WTC11 (cell line): ENCODE measurements around the gene DPYSL4. TPM values are rescaled to one million over a fixed set of nuclear protein-coding genes. Genes with fewer than 3 reads are reported as not detected.

Source experiments
- ATAC-seq: fragments of 200-7000 bp; cut with Tn5 transposase; 2 replicates; pipeline ENCODE4 v1.10.0; 2021; ENCODE audit warnings: mild to moderate bottlenecking, moderate library complexity
- CTCF ChIA-PET: fragments of 300-600 bp; sonication (Branson Sonifier 250); formaldehyde crosslinking; loops from one replicate; lab custom pipeline; 2021; ENCODE audit warnings: antibody characterized with exemption; lab: Charles Lee
- POLR2A ChIA-PET: fragments of 350-600 bp; sonication (Branson Sonifier 250); formaldehyde crosslinking; loops from one replicate; lab custom pipeline; 2021; ENCODE audit warnings: antibody characterized with exemption; lab: Charles Lee
- DNase-seq: peaks from one replicate; pipeline ENCODE4 v3.0.0; 2021; ENCODE audit warnings: low spot score
- H3K27ac Mint-ChIP-seq: 2 replicates; pipeline ENCODE4 v1.8.0; 2021; ENCODE audit warnings: mixed read lengths
- H3K27me3 Mint-ChIP-seq: 2 replicates; pipeline ENCODE4 v1.8.0; 2021; ENCODE audit warnings: low read depth, mild to moderate bottlenecking, moderate library complexity, mixed read lengths
- H3K36me3 Mint-ChIP-seq: 2 replicates; pipeline ENCODE4 v1.8.0; 2021; ENCODE audit warnings: mixed read lengths
- H3K4me1 Mint-ChIP-seq: 2 replicates; pipeline ENCODE4 v1.8.0; 2022; ENCODE audit warnings: mixed read lengths
- H3K4me3 Mint-ChIP-seq: 2 replicates; pipeline ENCODE4 v1.8.0; 2021; ENCODE audit warnings: mild to moderate bottlenecking, moderate library complexity, mixed read lengths
- H3K9me3 Mint-ChIP-seq: 2 replicates; pipeline ENCODE4 v1.8.0; 2021; ENCODE audit warnings: mixed read lengths
- AFF4 ChIP-seq: sonication (generic); formaldehyde crosslinking; IDR thresholded peaks from 2 replicates; pipeline ENCODE4 v1.8.1; 2023; ENCODE audit warnings: mild to moderate bottlenecking, missing genetic modification reagents, borderline replicate concordance
- ATF6 ChIP-seq: sonication (generic); formaldehyde crosslinking; IDR thresholded peaks from 2 replicates; pipeline ENCODE4 v1.8.1; 2023; ENCODE audit warnings: mild to moderate bottlenecking, missing genetic modification reagents
- E2F1 ChIP-seq: sonication (generic); formaldehyde crosslinking; IDR thresholded peaks from 2 replicates; pipeline ENCODE4 v1.8.0; 2022; ENCODE audit warnings: mild to moderate bottlenecking, missing genetic modification reagents
- EMX1 ChIP-seq: fragments of 250-450 bp; sonication (Bioruptor Pico); IDR thresholded peaks from 2 replicates; pipeline ENCODE4 v1.8.0; 2021; ENCODE audit warnings: mild to moderate bottlenecking
- GTF2I ChIP-seq: fragments of 250-450 bp; sonication (Bioruptor Pico); conservative IDR thresholded peaks from 2 replicates; pipeline ENCODE4 v1.4.0; 2021; ENCODE audit warnings: mild to moderate bottlenecking
- JUN ChIP-seq: sonication (generic); formaldehyde crosslinking; IDR thresholded peaks from 2 replicates; pipeline ENCODE4 v1.8.0; 2023; ENCODE audit warnings: mild to moderate bottlenecking, missing genetic modification reagents
- KAT7 ChIP-seq: sonication (generic); formaldehyde crosslinking; IDR thresholded peaks from 2 replicates; pipeline ENCODE4 v1.8.1; 2023; ENCODE audit warnings: missing genetic modification reagents, mild to moderate bottlenecking, borderline replicate concordance
- MXD4 ChIP-seq: fragments of 250-450 bp; sonication (Bioruptor Pico); IDR thresholded peaks from 2 replicates; pipeline ENCODE4 v1.8.0; 2021; ENCODE audit warnings: mild to moderate bottlenecking, moderate library complexity, borderline replicate concordance
- NFYB ChIP-seq: sonication (generic); formaldehyde crosslinking; conservative IDR thresholded peaks from 2 replicates; pipeline ENCODE4 v1.8.0; 2022; ENCODE audit warnings: low read depth, missing genetic modification reagents
- PREB ChIP-seq: sonication (generic); formaldehyde crosslinking; IDR thresholded peaks from 2 replicates; pipeline ENCODE4 v1.8.1; 2022; ENCODE audit warnings: mild to moderate bottlenecking, missing genetic modification reagents, moderate library complexity, borderline replicate concordance
- USF1 ChIP-seq: sonication (generic); formaldehyde crosslinking; IDR thresholded peaks from 2 replicates; pipeline ENCODE4 v1.8.0; 2022; ENCODE audit warnings: mild to moderate bottlenecking, missing genetic modification reagents
- USF2 ChIP-seq: sonication (generic); formaldehyde crosslinking; IDR thresholded peaks from 2 replicates; pipeline ENCODE4 v1.8.1; 2023; ENCODE audit warnings: mild to moderate bottlenecking, missing genetic modification reagents, moderate library complexity
- ZNF138 ChIP-seq: sonication (generic); formaldehyde crosslinking; conservative IDR thresholded peaks from 2 replicates; pipeline ENCODE4 v1.8.1; 2022; ENCODE audit warnings: mild to moderate bottlenecking, moderate library complexity, missing genetic modification reagents
- ZNF281 ChIP-seq: sonication (generic); formaldehyde crosslinking; IDR thresholded peaks from 2 replicates; pipeline ENCODE4 v1.8.0; 2023; ENCODE audit warnings: mild to moderate bottlenecking, missing genetic modification reagents
- ZNF423 ChIP-seq: fragments of 250-450 bp; sonication (Bioruptor Pico); IDR thresholded peaks from 2 replicates; pipeline ENCODE4 v2.1.2; 2022; ENCODE audit warnings: mild to moderate bottlenecking, moderate library complexity
- ZNF512 ChIP-seq: sonication (generic); formaldehyde crosslinking; IDR thresholded peaks from 2 replicates; pipeline ENCODE4 v1.8.1; 2022; ENCODE audit warnings: missing genetic modification reagents, borderline replicate concordance
- total RNA-seq: library from RNA; stranded (reverse); gene quantifications from 3 replicates; pipeline ENCODE4 v1.2.3, GENCODE V29; 2021

Gene DPYSL4
- total RNA-seq, 1 experiment from 2014 or later: 17.0 TPM

- Mint-ChIP-seq H3K27ac (no peak overlapping the region), H3K36me3 (no peaks in the 10 kb centered on the region), H3K4me3 (no peak overlapping the region), H3K9me3 (no peaks in the 10 kb centered on the region), H3K4me1 (peaks cover 13% of the 10 kb centered on the region), H3K27me3 (peaks cover 4% of the 10 kb centered on the region; the same call in 1 of the 2 replicates)
- ChIA-PET CTCF (no interaction called here), POLR2A (no interaction called here)
- TF ChIP-seq GTF2I (CRISPR knock-in tag): no peak
- TF ChIP-seq KAT7: no peak
- TF ChIP-seq ZNF512 (CRISPR knock-in tag): no peak
- no peak for TF ChIP-seq USF1 (CRISPR knock-in tag)
- ATAC-seq (no peak), DNase-seq (peak; percentile 5)
Measured at GRCh38 chr10:132167976-132168375, 18.8 kb upstream of the DPYSL4 start.

GRCh38 chr10:132168571-132169030 lies 18.1 kb upstream of the DPYSL4 start:
- POLR2A ChIA-PET: no interaction called here
- Mint-ChIP-seq H3K27ac (no peak overlapping the region), H3K4me3 (no peak overlapping the region), H3K9me3 (peaks cover 5% of the 10 kb centered on the region), H3K4me1 (peaks cover 10% of the 10 kb centered on the region), H3K36me3 (peaks cover 5% of the 10 kb centered on the region), H3K27me3 (peaks cover 9% of the 10 kb centered on the region)
- TF ChIP-seq ZNF138 (CRISPR knock-in tag): no peak
- no peak for ATAC-seq
- CTCF ChIA-PET: no interaction called here
- DNase-seq: peak; percentile 15

DNA sequence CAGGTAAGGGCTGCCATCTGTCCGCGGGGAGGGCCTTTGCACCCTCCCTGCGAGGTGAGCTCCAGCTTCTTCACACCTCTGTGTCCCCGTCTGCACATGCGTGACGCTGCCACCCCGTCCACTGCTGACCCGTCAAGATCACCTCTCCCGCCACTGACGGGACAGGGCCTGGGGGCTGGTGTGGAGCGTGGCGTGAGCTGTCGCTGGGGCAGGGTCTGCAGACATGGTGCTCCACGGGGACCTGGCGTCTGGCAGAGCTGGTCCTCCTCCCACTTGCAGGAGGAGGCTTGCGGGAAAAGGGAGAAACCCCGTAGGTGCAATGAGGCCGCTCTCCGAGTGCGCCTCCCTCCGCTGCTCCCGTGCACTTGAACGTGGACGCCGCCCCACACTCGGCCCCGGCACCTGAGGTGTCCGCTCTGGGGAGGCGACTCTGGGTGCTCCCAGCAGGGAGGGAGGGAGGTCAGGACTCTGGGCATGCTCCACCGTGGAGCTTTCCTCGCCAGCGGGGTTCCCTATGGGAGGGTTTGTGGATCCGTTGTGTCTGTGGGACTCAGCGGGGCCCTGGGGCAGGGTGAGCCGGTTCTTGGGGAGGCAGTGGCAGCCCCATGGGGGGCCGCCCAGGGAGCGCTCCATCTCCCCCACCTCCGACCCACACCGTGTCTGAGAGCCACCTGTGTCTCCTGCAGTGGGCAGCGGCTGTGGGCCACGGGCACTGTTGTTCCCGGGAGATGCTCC lies 17.6 kb upstream of the DPYSL4 start:
- ATAC-seq (no peak), DNase-seq (peak; percentile 6)
- H3K4me1 Mint-ChIP-seq: peaks cover 8% of the 10 kb centered on the region
- no peak overlapping the region for H3K27ac Mint-ChIP-seq
- ChIA-PET CTCF (no interaction called here), POLR2A (no interaction called here)
- H3K27me3 Mint-ChIP-seq: peaks cover 9% of the 10 kb centered on the region
- H3K9me3 Mint-ChIP-seq: peaks cover 5% of the 10 kb centered on the region
- peaks cover 5% of the 10 kb centered on the region for H3K36me3 Mint-ChIP-seq
- H3K4me3 Mint-ChIP-seq: no peak overlapping the region
- TF ChIP-seq ZNF423 (CRISPR knock-in tag): no peak
- TF ChIP-seq MXD4 (CRISPR knock-in tag): no peak
- no peak for TF ChIP-seq AFF4 (CRISPR knock-in tag)
- no peak for TF ChIP-seq USF2 (CRISPR knock-in tag)
- TF ChIP-seq E2F1 (CRISPR knock-in tag): no peak
- no peak for TF ChIP-seq NFYB (CRISPR knock-in tag)
- TF ChIP-seq ZNF281 (CRISPR knock-in tag): no peak
- TF ChIP-seq EMX1 (CRISPR knock-in tag): no peak
- TF ChIP-seq ATF6 (CRISPR knock-in tag): no peak
- no peak for TF ChIP-seq PREB
- no peak for TF ChIP-seq JUN (CRISPR knock-in tag)
